ENCODE measurements around the gene CYP2S1.
A peak's percentile ranks its signal among the peaks of the same experiment; 100 is the strongest.

The CYP2S1 gene

GRCh38 chr19:41195675-41196497 lies 2.9 kb downstream of the CYP2S1 start:
- no peak for DNase-seq

DNA sequence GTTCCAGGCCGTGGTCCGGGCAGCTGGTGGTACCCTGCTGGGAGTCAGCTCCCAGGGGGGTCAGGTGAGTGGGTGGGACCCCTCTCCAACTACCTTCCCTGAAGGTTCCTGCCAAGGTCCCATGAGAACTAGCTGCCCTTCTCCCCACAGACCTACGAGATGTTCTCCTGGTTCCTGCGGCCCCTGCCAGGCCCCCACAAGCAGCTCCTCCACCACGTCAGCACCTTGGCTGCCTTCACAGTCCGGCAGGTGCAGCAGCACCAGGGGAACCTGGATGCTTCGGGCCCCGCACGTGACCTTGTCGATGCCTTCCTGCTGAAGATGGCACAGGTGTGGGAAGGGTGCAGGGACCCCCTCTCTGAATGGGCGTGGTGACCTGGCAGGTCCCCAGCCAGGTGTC lies 5.5 kb downstream of the CYP2S1 start:
- no peak for DNase-seq

DNA sequence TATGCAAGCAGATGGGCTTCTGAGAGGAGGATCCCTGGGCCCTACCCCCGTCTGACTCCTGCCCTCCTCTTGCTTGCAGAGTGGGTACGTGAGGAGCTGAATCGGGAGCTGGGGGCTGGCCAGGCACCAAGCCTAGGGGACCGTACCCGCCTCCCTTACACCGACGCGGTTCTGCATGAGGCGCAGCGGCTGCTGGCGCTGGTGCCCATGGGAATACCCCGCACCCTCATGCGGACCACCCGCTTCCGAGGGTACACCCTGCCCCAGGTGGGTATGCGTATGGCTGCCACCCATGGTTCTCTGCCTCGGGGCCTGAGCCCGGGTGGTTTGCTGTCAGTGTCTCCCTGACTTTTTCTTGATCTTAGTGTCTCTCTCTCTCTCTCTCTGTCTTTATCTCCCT lies 10.4 kb downstream of the CYP2S1 start:
- no peak for DNase-seq

DNA sequence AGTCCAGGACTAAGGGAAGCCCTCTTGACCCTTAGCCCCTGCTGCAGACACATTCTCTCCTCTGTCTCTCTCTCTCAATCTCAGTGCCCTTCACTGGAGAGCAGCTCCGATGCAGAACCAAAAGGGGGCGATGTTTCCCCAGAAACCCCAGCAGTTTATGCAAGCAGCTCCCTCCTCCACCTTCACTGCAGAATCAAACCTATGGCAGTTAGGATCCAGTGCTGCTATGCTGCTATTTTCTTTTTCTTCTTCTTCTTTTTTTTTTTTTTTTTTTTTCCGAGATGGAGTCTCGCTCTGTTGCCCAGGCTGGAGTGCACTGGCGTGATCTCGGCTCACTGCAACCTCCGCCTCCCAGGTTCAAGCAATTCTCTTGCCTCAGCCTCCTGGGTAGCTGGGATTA lies 11.3 kb downstream of the CYP2S1 start:
- DNase-seq = peak; percentile 88

DNA sequence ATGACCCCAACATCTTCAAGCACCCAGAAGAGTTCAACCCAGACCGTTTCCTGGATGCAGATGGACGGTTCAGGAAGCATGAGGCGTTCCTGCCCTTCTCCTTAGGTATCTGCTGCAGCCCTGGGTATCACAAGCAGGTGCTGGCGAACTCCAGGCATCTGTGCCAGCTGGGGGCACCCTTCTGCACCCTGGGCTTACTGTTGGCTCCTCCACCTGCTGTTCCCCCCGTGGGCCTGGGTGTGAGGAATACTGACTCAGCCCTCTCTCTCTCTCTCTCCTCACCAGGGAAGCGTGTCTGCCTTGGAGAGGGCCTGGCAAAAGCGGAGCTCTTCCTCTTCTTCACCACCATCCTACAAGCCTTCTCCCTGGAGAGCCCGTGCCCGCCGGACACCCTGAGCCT lies 13.0 kb downstream of the CYP2S1 start:
- DNase-seq = no peak

DNA sequence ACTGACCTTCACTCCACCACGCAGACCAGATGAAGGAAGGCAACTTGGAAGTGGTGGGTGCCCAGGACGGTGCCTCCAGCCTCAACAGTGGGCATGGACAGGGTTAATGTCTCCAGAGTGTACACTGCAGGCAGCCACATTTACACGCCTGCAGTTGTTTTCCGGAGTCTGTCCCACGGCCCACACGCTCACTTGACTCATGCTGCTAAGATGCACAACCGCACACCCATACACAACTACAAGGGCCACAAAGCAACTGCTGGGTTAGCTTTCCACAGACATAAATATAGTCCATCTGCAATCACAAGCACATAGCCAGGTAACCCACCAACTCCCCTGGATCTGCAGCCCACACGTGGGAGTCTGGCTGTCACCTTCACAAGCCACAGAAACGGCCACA lies 13.4 kb downstream of the CYP2S1 start:
- DNase-seq = no peak

- DNase-seq = no peak
Observed at GRCh38 chr19:41206926-41207750, 14.1 kb downstream of the CYP2S1 start.

DNA sequence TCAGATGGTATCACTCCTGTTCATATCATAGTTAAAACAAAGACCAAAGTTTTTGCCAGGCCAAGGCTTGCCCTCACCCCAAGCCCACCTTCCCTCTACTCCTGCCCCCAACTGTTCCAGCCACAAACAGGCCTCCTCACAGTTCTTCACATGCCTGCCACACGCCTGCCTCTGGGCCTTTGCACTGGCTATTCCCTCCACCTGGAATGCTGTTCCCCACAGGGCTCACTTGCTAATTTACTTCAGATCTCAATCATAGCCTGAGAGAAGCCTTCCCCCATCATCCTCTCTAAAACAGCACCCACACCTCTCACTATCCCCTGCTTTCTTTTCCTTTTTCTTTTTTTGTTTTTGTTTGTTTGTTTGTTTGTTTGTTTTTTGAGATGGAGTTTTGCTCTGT lies 21.1 kb downstream of the CYP2S1 start:
- DNase-seq = no peak

DNA sequence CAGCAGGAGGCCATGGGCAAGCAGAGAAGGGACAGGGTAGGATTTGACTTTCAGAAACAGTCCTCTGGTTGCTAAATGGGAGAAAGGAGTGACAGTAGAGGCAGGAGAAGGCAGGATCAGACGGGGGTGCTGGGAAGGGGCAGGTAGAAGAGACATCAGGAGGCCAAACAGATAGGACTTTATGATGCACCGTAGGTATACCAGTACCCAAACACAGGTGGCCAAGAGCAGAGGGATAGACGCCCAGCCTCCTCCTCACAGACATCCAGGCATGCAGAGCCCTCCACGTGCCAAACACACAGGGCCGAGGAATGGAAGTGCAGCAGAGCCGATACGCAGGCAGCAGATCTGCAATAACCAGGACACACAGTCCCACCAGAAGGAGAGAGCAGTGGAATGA lies 24.7 kb downstream of the CYP2S1 start:
- DNase-seq = no peak

DNA sequence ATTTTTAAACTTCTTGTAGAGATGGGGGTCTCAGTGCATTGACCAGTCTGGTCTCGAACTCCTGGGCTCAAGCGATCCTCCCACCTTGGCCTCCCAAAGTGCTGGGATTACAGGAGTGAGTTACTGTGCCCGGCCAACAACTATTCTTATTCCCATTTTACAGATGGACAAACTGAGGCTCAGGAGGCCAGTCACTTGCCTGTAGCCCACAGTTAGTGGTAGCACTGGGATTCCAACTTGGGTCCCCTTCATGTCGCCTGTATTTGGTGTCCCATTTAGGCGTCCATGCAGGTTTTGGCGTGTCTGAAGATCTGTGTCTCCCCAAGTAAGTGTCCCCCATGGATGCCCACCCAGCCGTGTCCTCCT lies 25.2 kb downstream of the CYP2S1 start:
- DNase-seq = no peak

- peak; percentile 71 for DNase-seq
Observed at GRCh38 chr19:41218615-41219507, 25.8 kb downstream of the CYP2S1 start, which contains the start of gene AXL. TSS of gene AXL (plus strand) at chr19:41219223. CDS start at chr19:41219393, 170 bp downstream.

GRCh38 chr19:41219924-41220567 lies 27.0 kb downstream of the CYP2S1 start:
- peak; percentile 13 for DNase-seq

- DNase-seq = no peak
Observed at GRCh38 chr19:41220811-41221210, 27.8 kb downstream of the CYP2S1 start.

- DNase-seq = no peak
Observed at GRCh38 chr19:41221514-41222205, 28.6 kb downstream of the CYP2S1 start.

GRCh38 chr19:41222240-41222639 lies 29.2 kb downstream of the CYP2S1 start:
- DNase-seq = peak; percentile 14

GRCh38 chr19:41223431-41224234 lies 30.6 kb downstream of the CYP2S1 start:
- DNase-seq = no peak

DNA sequence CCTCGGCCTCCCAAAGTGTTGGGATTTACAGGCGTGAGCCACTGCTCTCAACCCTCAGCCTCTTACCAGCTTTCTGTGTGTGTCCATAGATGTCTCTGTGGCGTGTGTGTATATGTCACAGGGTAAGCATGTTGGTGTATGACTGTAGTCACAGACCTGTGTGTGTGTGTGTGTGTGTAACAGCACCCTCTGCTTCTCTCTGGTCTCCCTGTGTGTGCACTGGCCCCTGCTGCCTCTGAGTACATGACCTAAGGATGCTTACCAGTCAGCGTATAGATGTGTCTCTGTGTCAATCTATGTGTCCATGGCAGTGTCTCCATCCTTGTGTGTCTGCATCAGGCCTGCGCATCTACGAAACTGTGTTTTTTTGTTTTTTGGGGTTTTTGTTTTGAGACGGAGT lies 31.6 kb downstream of the CYP2S1 start:
- no peak for DNase-seq

DNA sequence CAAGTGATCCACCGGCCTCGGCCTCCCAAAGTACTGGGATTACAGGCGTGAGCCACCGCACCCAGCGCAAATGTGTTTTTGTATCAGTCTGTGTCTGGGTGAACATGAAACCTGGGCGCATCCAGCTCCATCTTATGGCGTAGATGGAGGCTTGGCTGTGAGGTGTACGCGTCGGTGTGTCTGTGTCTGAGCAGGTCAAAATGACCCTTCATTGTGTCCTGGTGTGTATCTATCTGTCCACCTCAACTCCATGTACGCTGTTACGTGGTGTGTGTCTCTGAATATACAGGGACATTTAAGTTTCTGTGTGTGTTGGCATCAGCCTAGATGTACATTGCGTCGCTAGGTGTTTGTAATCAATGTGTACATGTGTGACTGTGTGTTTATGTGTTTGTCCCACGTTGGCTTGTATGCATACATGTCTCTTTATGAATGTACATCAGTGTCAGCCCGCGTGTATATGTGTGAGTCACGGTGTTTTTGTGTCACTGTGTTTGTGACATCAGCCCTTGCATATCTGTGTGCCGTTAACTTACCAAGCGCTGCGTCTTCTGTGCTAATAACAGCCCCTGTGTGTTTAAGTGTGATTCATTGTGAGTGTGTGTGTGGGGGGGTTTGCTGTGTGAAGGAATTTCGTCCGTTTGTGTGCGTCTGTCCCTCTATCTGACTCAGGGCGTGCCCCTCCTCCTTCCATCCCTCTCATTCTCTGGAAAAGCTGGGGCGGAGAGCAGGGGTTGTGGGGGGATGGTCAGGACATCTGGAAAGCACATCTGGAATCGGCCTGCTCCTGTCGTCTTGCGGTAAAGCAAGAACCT lies 32.4 kb downstream of the CYP2S1 start:
- no peak for DNase-seq

GRCh38 chr19:41226053-41226873 lies 33.2 kb downstream of the CYP2S1 start:
- peak; percentile 43 for DNase-seq
